Measurements from ENCODE around the gene SLC7A1.

SLC7A1 gene

GRCh38 chr13:29561918-29562317, 33.6 kb downstream of the SLC7A1 start:
- DNase-seq (ENCODE audit: low read depth in 3 of 3) = no peak

GRCh38 chr13:29556742-29557141, 38.7 kb downstream of the SLC7A1 start:
- no peak for DNase-seq (ENCODE audit: low read depth in 3 of 3)

DNA sequence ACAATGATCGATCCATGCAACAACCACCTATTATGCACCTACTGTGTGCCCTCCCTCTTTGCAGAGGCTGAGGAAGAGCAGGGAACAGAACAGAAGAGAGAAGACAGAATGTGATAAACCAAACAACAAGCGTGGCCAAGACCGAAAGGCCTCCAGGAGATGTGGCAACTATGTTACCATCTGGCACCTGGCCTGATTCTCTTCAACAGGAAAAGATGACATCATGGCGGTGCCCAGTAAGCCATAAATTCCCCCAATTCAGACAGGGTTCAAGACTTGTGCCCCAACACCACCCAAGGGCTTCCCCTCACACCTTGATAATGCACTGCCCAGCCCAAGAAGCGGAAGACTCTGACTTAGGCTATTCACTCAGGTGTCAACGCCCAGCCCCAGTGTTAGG, 44.3 kb downstream of the SLC7A1 start:
- DNase-seq (ENCODE audit: low read depth in 3 of 3) = no peak

GRCh38 chr13:29550430-29550988, 45.0 kb downstream of the SLC7A1 start:
- DNase-seq (ENCODE audit: low read depth in 3 of 3) = no peak

- DNase-seq (ENCODE audit: low read depth in 3 of 3) = no peak
These were observed 46.8 kb downstream of the SLC7A1 start for GRCh38 chr13:29548722-29549121.

- no peak for DNase-seq (ENCODE audit: low read depth in 3 of 3)
These were observed 48.3 kb downstream of the SLC7A1 start for GRCh38 chr13:29547153-29547552.

DNA sequence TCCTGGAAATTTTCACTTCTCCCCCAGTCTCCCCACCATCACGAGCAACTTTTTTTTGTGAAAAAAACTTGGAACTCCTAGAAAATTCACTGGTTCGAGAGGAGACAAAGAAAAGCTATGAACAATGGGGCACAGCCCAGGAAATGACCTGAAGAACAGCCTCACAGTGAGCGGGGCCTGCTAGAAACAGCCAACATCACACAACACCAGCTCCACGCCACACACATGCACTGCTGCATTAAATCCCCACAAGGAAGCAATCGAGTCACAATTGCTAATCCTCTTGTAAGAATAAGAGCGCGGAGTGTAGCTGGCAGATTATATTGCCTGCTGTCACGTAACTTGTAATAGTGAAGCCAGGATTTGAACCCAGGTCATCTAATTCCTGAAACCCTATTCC, 48.8 kb downstream of the SLC7A1 start:
- DNase-seq (ENCODE audit: low read depth in 3 of 3) = no peak

- DNase-seq (ENCODE audit: low read depth in 3 of 3) = no peak
These were observed 49.5 kb downstream of the SLC7A1 start for GRCh38 chr13:29545988-29546387.

DNA sequence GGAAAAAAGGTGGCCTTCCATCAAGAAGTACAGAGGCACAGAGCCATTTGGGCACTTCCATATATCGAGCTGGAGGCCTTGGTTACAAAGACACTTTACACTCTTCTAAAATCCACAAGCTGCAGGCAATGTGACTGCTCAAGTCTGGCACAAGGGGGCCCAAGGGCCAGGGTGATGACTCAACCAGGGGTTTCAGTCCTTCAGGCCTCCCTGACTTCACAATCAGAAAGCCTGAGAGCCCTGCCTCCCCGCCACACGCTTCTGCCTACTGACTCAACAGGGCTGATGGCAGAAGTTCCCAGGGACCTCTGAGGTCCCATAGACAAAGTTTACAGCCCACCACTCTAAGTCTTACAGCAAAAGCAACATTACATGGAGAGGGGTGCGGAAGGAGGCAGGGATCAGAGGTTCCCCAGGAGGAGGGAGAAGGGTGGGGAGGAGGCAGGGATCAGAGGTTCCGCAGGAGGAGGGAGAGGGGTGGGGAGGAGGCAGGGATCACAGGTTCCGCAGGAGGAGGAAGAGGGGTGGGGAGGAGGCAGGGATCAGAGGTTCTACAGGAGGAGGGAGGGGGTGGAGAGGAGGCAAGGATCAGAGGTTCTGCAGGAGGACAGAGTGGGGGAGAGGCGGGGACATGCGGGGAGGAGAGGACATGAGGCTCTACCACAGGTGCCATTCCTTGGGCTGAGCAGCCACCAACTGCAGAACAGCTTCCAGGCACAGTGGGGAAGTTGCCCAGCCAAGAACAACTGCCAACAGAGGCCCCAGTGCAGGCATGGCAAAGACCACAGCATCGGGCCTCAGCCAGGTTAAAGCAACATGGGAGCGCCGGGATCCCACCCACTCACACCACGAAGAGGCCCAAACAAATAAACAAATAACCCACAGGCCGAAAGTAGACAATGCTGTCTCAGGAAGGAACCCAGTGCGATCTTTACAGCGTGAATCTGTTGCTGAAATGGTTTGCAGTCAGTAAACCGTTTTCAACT, 52.0 kb downstream of the SLC7A1 start:
- DNase-seq (ENCODE audit: low read depth in 3 of 3) = peak; percentile 41 to 58 (median 57)

- DNase-seq (ENCODE audit: low read depth in 3 of 3) = no peak
These were observed 53.1 kb downstream of the SLC7A1 start for GRCh38 chr13:29542381-29542780.

- no peak for DNase-seq (ENCODE audit: low read depth in 3 of 3)
These were observed 54.1 kb downstream of the SLC7A1 start for GRCh38 chr13:29541400-29541799.

DNA sequence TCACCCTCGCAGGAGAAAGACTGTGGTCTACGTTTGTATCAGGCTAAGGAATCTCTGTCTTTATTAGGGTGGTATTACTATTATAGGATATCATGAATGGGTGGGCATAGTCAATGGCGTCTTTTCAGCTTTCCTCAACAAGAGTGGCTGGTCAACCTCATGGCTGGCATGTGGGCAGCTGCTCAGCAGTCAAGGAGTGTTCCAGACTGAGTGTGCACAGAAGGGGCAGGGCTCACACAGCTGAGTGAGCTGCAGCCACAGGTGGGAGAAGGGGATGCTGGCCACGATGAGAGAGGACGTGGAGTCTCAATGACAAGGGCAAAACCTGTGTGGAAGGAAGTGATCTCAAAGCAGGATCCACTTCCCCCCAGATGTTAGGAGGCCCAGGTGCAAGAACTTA, 54.7 kb downstream of the SLC7A1 start:
- DNase-seq (ENCODE audit: low read depth in 3 of 3) = no peak

- DNase-seq (ENCODE audit: low read depth in 3 of 3) = no peak
These were observed 55.2 kb downstream of the SLC7A1 start for GRCh38 chr13:29540334-29540733.

GRCh38 chr13:29539856-29540255, 55.6 kb downstream of the SLC7A1 start:
- DNase-seq (ENCODE audit: low read depth in 3 of 3) = no peak

DNA sequence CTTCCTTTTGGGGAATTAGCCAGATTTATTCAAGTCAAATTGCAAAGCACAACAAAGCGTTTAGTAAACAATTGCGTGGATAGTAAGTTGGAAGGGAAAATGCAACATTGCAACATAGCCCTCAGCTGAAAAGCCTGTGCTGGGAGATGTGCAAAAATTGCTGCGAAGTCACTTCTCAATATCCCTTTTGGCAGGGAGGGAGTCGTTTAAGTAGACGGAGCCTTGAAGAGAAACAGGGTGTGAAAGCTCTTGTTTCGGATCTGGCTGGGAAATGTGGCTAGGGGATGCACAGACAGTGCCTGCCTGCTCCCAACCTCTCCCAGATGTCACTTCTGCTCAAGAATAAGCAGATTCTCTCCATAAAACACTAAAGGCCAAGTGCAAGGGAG, 56.8 kb downstream of the SLC7A1 start:
- DNase-seq (ENCODE audit: low read depth in 3 of 3) = no peak

GRCh38 chr13:29537736-29538651, 57.5 kb downstream of the SLC7A1 start:
- DNase-seq (ENCODE audit: low read depth in 3 of 3) = no peak

DNA sequence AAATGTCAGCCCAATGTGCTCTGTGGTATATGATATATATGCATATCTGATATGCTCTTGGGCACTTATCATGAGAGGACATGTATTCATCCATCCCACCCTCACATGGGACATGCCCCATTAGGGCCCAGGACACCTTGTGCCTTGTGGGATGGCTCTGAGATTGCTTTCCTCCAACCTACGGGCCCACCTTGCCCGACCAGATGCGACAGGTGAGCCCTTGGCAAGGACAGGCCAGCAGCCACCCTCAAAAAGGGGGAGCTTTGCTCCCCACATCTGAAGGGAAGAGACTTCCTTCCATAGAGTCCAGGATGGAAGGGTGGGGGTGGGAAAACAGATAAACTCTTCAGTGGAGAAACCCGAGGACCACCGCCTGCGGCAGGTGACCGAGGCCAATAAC, 58.6 kb downstream of the SLC7A1 start:
- no peak for DNase-seq (ENCODE audit: low read depth in 3 of 3)

GRCh38 chr13:29535663-29536655, 59.5 kb downstream of the SLC7A1 start:
- no peak for DNase-seq (ENCODE audit: low read depth in 3 of 3)

DNA sequence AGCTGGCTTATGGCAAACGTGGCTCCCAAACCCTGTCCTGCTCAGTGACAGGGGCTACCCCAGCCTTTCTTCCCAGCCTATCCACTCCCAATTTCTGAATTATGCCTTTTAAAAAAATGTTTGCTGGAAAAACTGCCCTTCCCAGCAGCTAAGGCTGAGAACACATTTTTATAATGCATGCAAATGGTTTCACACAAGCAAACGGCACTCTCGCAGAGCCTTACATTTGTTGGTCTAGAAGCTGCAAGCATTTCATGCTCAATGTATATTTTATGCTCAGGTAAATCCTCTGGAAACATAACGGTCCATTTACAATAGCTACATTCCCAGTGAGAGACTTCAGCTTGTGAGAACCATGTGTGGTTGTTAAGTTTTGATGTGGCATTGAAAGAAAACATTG, 61.4 kb downstream of the SLC7A1 start:
- no peak for DNase-seq (ENCODE audit: low read depth in 3 of 3)

GRCh38 chr13:29532821-29533220, 62.7 kb downstream of the SLC7A1 start:
- no peak for DNase-seq (ENCODE audit: low read depth in 3 of 3)

- DNase-seq (ENCODE audit: low read depth in 3 of 3) = no peak
These were observed 63.4 kb downstream of the SLC7A1 start for GRCh38 chr13:29532116-29532515.
